HepG2 (cell line): ENCODE results near the gene PHF21B.

Source experiments
- EHMT2 ChIP-seq: fragments of 200-600 bp; sonication (generic); IDR thresholded peaks from 2 replicates; pipeline ENCODE4 v1.7.0; 2017; ENCODE audit warnings: antibody characterized with exemption, low read depth, low read length, borderline replicate concordance
- GTF2F1 ChIP-seq: fragments of 150-350 bp; IDR thresholded peaks from 2 replicates; pipeline ENCODE4 v1.6.1; 2014; ENCODE audit warnings: low read length
- IKZF1 ChIP-seq: fragments of 450-650 bp; IDR thresholded peaks from 2 replicates; pipeline ENCODE4 v1.7.1; 2016
- JUN ChIP-seq: sonication (generic); formaldehyde crosslinking; IDR thresholded peaks from 2 replicates; pipeline ENCODE4 v1.4.0; 2020; ENCODE audit warnings: mild to moderate bottlenecking, missing genetic modification reagents
- MBNL3 ChIP-seq: fragments of 250-450 bp; sonication (Bioruptor Pico); conservative IDR thresholded peaks from 2 replicates; pipeline ENCODE4 v1.8.0; 2022; ENCODE audit warnings: mild to moderate bottlenecking, inconsistent platforms
- POLR2A ChIP-seq, 2 experiments: IDR thresholded peaks; 2 replicates each; pipeline ENCODE4 v1.6.1; 2011; ENCODE audit warnings: low read depth in 2 of 2, low read length in 2 of 2, mild to moderate bottlenecking in 1 of 2, moderate library complexity in 1 of 2; ENCODE audit not compliant: insufficient read depth in 1 of 2
- SMAD3 ChIP-seq: sonication (generic); formaldehyde crosslinking; IDR thresholded peaks from 2 replicates; pipeline ENCODE4 v1.4.0; 2020; ENCODE audit warnings: missing genetic modification reagents
- ZBTB7A ChIP-seq: sonication (generic); formaldehyde crosslinking; IDR thresholded peaks from 2 replicates; pipeline ENCODE4 v1.8.0; 2022; ENCODE audit warnings: mild to moderate bottlenecking, missing genetic modification reagents
- ZNF501 ChIP-seq: sonication (generic); formaldehyde crosslinking; IDR thresholded peaks from 2 replicates; pipeline ENCODE4 v1.5.1; 2020; ENCODE audit warnings: mild to moderate bottlenecking, moderate library complexity, missing genetic modification reagents
- ZNF589 ChIP-seq: sonication (generic); formaldehyde crosslinking; conservative IDR thresholded peaks from 2 replicates; pipeline ENCODE4 v1.8.0; 2022; ENCODE audit warnings: mild to moderate bottlenecking, moderate library complexity, missing genetic modification reagents
- ZNF781 ChIP-seq: sonication (generic); formaldehyde crosslinking; IDR thresholded peaks from 2 replicates; pipeline ENCODE4 v1.5.1; 2020; ENCODE audit warnings: borderline replicate concordance, mild to moderate bottlenecking, missing genetic modification reagents; ENCODE audit errors: not compliant biosample characterization
- TF ChIP-seq, protein P1 (sequence below): sonication (generic); formaldehyde crosslinking; IDR thresholded peaks from 2 replicates; pipeline ENCODE4 v1.5.1; 2020; ENCODE audit warnings: missing genetic modification reagents, mild to moderate bottlenecking, borderline replicate concordance
- TF ChIP-seq, protein P2 (sequence below): IDR thresholded peaks from 2 replicates; pipeline ENCODE4 v1.6.1; 2012; ENCODE audit warnings: inconsistent platforms
- TF ChIP-seq, protein P3 (sequence below): sonication (generic); formaldehyde crosslinking; IDR thresholded peaks from 2 replicates; pipeline ENCODE4 v1.5.0; 2020; ENCODE audit warnings: mild to moderate bottlenecking, missing genetic modification reagents, moderate library complexity

DNA sequence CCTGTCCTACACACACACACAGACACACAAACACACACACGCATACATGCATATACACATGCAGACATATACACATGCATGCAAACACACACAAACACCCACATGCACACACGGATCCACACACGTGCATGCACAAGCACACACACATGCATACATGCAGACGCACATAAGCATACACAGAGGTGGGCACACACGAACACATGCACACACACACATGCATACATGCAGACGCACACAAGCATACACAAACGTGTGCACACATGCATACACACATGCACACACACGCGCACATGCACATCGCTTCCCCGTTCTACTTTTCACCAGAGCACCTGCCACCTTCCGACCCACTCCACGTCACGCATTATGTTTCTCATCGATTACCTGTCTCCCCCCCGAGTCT, 13.2 kb downstream of the PHF21B start:
- no peak for TF ChIP-seq POLR2A (IDR thresholded peaks at IDR 0.05; ENCODE audit: insufficient read depth in 1 of 2, low read depth in 2 of 2, low read length in 2 of 2)
- TF ChIP-seq MBNL3 (CRISPR knock-in tag) = no peak
- no peak for TF ChIP-seq JUN
- TF ChIP-seq ZBTB7A (CRISPR knock-in tag) = no peak
- TF ChIP-seq, protein P1, sequence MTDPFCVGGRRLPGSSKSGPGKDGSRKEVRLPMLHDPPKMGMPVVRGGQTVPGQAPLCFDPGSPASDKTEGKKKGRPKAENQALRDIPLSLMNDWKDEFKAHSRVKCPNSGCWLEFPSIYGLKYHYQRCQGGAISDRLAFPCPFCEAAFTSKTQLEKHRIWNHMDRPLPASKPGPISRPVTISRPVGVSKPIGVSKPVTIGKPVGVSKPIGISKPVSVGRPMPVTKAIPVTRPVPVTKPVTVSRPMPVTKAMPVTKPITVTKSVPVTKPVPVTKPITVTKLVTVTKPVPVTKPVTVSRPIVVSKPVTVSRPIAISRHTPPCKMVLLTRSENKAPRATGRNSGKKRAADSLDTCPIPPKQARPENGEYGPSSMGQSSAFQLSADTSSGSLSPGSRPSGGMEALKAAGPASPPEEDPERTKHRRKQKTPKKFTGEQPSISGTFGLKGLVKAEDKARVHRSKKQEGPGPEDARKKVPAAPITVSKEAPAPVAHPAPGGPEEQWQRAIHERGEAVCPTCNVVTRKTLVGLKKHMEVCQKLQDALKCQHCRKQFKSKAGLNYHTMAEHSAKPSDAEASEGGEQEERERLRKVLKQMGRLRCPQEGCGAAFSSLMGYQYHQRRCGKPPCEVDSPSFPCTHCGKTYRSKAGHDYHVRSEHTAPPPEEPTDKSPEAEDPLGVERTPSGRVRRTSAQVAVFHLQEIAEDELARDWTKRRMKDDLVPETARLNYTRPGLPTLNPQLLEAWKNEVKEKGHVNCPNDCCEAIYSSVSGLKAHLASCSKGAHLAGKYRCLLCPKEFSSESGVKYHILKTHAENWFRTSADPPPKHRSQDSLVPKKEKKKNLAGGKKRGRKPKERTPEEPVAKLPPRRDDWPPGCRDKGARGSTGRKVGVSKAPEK (CRISPR knock-in tag) = no peak
- TF ChIP-seq, protein P2, sequence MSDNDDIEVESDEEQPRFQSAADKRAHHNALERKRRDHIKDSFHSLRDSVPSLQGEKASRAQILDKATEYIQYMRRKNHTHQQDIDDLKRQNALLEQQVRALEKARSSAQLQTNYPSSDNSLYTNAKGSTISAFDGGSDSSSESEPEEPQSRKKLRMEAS = no peak
- TF ChIP-seq, protein P3, sequence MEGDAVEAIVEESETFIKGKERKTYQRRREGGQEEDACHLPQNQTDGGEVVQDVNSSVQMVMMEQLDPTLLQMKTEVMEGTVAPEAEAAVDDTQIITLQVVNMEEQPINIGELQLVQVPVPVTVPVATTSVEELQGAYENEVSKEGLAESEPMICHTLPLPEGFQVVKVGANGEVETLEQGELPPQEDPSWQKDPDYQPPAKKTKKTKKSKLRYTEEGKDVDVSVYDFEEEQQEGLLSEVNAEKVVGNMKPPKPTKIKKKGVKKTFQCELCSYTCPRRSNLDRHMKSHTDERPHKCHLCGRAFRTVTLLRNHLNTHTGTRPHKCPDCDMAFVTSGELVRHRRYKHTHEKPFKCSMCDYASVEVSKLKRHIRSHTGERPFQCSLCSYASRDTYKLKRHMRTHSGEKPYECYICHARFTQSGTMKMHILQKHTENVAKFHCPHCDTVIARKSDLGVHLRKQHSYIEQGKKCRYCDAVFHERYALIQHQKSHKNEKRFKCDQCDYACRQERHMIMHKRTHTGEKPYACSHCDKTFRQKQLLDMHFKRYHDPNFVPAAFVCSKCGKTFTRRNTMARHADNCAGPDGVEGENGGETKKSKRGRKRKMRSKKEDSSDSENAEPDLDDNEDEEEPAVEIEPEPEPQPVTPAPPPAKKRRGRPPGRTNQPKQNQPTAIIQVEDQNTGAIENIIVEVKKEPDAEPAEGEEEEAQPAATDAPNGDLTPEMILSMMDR (CRISPR knock-in tag) = no peak
- TF ChIP-seq ZNF781 (CRISPR knock-in tag) = no peak
- no peak for TF ChIP-seq IKZF1
- no peak for TF ChIP-seq SMAD3 (CRISPR knock-in tag)
- TF ChIP-seq GTF2F1 = no peak
- no peak for TF ChIP-seq ZNF589 (CRISPR knock-in tag)
- no peak for TF ChIP-seq ZNF501
- no peak for TF ChIP-seq EHMT2
